Ishikawa (cell line): ENCODE data around the gene DRD3.

Source experiments
- CEBPB ChIP-seq: IDR thresholded peaks from 2 replicates; pipeline ENCODE4 v1.6.1; 2012
- CREB1 ChIP-seq: IDR thresholded peaks from 2 replicates; pipeline ENCODE4 v1.6.1; 2012; ENCODE audit warnings: low read depth
- EGR1 ChIP-seq: IDR thresholded peaks from 2 replicates; pipeline ENCODE4 v1.6.1; 2012
- EP300 ChIP-seq: IDR thresholded peaks from 2 replicates; pipeline ENCODE4 v1.6.1; 2012; ENCODE audit warnings: borderline replicate concordance
- FOXM1 ChIP-seq: IDR thresholded peaks from 2 replicates; pipeline ENCODE4 v1.6.1; 2012; ENCODE audit warnings: low read depth, borderline replicate concordance
- NFIC ChIP-seq: IDR thresholded peaks from 2 replicates; pipeline ENCODE4 v1.6.1; 2012
- RAD21 ChIP-seq: IDR thresholded peaks from 2 replicates; pipeline ENCODE4 v1.6.1; 2012; ENCODE audit warnings: low read depth
- TAF1 ChIP-seq: IDR thresholded peaks from 2 replicates; pipeline ENCODE4 v1.6.1; 2012; ENCODE audit warnings: low read depth, mild to moderate bottlenecking
- TCF12 ChIP-seq: IDR thresholded peaks from 2 replicates; pipeline ENCODE4 v1.6.1; 2012; ENCODE audit warnings: low read depth
- TEAD4 ChIP-seq: IDR thresholded peaks from 2 replicates; pipeline ENCODE4 v1.6.1; 2012
- YY1 ChIP-seq: IDR thresholded peaks from 2 replicates; pipeline ENCODE4 v1.6.1; 2012; ENCODE audit warnings: low read depth
- ZBTB7A ChIP-seq: IDR thresholded peaks from 2 replicates; pipeline ENCODE4 v1.6.1; 2012; ENCODE audit warnings: low read depth
- TF ChIP-seq, protein P1 (sequence below): IDR thresholded peaks from 2 replicates; pipeline ENCODE4 v1.6.1; 2012; ENCODE audit warnings: low read depth, mild to moderate bottlenecking
- TF ChIP-seq, protein P2 (sequence below): IDR thresholded peaks from 2 replicates; pipeline ENCODE4 v1.6.1; 2012
- TF ChIP-seq, protein P3 (sequence below): IDR thresholded peaks from 2 replicates; pipeline ENCODE4 v1.6.1; 2012

The DRD3 gene

DNA sequence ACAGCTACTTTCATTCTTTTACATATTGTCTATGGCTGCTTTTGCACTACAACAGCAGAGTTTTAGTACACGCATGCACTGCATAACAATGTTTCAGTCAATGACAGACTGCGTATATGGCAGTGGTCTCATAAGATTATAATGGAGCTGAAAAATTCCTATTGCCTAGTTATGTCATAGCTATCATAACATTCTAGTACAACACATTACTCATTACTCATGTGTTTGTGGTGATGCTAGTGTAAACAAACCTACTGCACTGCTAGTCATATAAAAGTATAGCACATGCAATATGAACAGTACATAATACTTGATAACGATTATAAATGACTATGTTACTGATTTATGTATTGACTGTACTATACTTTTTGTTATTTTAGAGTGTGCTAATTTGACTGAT, 74.4 kb downstream of the DRD3 start:
- TF ChIP-seq, protein P1, sequence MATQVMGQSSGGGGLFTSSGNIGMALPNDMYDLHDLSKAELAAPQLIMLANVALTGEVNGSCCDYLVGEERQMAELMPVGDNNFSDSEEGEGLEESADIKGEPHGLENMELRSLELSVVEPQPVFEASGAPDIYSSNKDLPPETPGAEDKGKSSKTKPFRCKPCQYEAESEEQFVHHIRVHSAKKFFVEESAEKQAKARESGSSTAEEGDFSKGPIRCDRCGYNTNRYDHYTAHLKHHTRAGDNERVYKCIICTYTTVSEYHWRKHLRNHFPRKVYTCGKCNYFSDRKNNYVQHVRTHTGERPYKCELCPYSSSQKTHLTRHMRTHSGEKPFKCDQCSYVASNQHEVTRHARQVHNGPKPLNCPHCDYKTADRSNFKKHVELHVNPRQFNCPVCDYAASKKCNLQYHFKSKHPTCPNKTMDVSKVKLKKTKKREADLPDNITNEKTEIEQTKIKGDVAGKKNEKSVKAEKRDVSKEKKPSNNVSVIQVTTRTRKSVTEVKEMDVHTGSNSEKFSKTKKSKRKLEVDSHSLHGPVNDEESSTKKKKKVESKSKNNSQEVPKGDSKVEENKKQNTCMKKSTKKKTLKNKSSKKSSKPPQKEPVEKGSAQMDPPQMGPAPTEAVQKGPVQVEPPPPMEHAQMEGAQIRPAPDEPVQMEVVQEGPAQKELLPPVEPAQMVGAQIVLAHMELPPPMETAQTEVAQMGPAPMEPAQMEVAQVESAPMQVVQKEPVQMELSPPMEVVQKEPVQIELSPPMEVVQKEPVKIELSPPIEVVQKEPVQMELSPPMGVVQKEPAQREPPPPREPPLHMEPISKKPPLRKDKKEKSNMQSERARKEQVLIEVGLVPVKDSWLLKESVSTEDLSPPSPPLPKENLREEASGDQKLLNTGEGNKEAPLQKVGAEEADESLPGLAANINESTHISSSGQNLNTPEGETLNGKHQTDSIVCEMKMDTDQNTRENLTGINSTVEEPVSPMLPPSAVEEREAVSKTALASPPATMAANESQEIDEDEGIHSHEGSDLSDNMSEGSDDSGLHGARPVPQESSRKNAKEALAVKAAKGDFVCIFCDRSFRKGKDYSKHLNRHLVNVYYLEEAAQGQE: no peak
- TF ChIP-seq YY1: no peak
- TF ChIP-seq CREB1: no peak
- no peak for TF ChIP-seq RAD21
- no peak for TF ChIP-seq TCF12
- TF ChIP-seq, protein P2, sequence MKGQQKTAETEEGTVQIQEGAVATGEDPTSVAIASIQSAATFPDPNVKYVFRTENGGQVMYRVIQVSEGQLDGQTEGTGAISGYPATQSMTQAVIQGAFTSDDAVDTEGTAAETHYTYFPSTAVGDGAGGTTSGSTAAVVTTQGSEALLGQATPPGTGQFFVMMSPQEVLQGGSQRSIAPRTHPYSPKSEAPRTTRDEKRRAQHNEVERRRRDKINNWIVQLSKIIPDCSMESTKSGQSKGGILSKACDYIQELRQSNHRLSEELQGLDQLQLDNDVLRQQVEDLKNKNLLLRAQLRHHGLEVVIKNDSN: no peak
- no peak for TF ChIP-seq TAF1
- TF ChIP-seq CEBPB: no peak
- no peak for TF ChIP-seq EGR1
- no peak for TF ChIP-seq EP300
- no peak for TF ChIP-seq ZBTB7A
- TF ChIP-seq, protein P3, sequence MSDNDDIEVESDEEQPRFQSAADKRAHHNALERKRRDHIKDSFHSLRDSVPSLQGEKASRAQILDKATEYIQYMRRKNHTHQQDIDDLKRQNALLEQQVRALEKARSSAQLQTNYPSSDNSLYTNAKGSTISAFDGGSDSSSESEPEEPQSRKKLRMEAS: no peak
- TF ChIP-seq NFIC: no peak
- no peak for TF ChIP-seq TEAD4

DNA sequence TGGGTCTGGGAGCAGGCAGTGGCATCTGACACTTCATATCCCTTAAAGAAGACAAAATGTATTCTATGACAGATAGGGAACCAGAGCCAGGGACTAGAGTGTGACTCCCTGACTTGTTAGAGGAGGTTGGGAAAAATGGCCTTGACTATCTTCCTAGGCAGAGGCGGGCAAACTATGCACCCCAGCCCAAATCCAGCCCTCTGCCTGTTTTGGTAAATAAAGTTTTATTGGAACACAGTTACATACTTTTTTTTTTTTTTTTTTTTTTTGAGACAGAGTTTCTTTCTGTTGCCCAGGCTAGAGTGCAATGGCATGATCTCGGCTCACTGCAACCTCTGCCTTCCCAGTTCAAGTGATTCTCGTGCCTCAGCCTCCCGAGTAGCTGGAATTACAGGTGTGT, 75.0 kb downstream of the DRD3 start:
- TF ChIP-seq CREB1 (no peak), RAD21 (no peak), FOXM1 (no peak), TCF12 (no peak), EP300 (no peak)
- TF ChIP-seq, protein P1: no peak

DNA sequence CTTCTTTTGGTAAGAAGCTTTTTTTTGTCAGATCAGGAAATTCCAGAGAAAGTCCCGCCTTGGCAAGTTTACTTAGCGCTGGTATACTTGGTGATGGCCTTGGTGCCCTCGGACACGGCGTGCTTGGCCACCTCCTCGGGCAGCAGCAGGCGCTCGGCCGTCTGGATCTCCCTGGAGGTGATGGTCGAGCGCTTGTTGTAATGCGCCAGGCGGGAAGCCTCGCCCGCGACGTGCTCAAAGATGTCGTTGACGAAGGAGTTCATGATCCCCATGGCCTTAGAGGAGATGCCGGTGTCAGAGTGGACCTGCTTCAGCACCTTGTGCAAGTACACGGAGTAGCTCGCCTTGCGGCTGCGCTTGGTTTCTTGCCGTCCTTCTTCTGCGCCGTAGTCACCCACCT, 75.7 kb downstream of the DRD3 start:
- TF ChIP-seq EGR1 (no peak), NFIC (no peak), RAD21 (no peak), TAF1 (no peak), TCF12 (no peak)
- TF ChIP-seq, protein P1: no peak
- TF ChIP-seq, protein P3: no peak
- TF ChIP-seq, protein P2: no peak

DNA sequence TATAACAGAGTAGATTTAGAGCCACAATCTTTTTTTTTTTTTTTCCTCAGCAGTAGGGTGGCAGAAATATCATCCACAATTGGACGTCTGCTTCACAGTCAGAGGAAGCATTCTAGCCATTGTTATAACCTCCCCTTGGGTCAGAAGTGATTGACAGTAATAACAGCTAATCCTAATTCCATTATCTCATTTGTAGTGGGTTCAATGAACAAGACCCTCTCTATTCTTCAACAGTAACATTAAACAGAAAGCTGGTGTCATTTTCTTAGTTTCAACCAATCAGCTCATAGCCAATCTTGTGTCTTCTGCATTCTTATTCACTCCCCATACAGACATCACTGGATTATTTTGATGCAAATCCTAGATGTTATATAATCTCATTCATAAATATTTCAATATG, 77.8 kb downstream of the DRD3 start:
- TF ChIP-seq YY1 (no peak), RAD21 (no peak), NFIC (no peak), EP300 (no peak), TEAD4 (no peak), ZBTB7A (no peak), TCF12 (no peak)
- TF ChIP-seq, protein P1: no peak
- TF ChIP-seq, protein P3: no peak
